Amygdala (tissue), 56 donors: ENCODE measurements around the gene ACTN4.
A peak's percentile ranks its signal among the peaks of the same experiment; 100 is the strongest.
"Not testable (repeated sequence)": the region's sequence is repeated elsewhere in the genome, so short reads cannot be mapped to it uniquely, and the experiment has no call there.

ENCODE experiments used
- DNase-seq, 56 donors: peaks; one replicate each; lab custom pipeline; 2025; lab: John Stamatoyannopoulos, UW

The ACTN4 gene

DNA sequence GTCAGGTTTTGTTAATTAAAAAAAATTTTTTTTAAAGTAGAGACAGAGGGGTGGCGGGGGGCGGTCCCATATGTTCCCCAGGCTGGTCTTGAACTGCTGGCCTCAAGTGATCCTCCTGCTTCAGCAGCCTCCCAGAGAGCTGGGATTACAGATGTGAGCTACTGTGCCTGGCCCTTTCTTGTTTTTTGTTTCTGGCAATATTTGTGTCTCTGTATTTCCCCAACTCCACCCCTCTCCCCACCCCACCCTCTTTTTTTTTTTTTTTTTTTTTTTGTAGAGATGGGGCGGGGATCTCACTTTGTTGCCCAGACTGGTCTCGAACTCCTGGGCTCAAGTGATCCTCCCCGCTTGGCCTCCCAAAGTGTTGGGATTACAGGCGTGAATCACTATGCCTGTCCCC, 97.4 kb downstream of the ACTN4 start:
- no peak for DNase-seq

- DNase-seq, result no peak
These were observed 97.9 kb downstream of the ACTN4 start for GRCh38 chr19:38745316-38745715.

DNA sequence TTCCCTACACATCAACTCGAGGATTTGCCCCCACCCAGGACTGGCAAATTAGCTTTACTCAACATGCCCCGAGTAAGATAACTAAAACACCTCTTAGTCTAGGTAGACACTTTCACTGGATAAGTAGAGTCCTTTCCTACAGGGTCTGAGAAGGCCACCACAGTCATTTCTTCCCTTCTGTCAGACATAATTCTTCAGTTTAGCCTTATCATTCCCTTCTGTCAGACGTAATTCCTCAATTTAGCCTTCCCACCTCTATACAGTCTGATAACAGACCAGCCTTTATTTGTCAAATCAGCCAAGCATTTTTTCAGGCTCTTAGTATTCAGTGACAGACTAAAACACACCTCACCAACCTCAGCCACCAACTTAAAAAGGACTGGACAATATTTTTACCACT, 106.3 kb downstream of the ACTN4 start:
- not testable (repeated sequence) for DNase-seq

DNA sequence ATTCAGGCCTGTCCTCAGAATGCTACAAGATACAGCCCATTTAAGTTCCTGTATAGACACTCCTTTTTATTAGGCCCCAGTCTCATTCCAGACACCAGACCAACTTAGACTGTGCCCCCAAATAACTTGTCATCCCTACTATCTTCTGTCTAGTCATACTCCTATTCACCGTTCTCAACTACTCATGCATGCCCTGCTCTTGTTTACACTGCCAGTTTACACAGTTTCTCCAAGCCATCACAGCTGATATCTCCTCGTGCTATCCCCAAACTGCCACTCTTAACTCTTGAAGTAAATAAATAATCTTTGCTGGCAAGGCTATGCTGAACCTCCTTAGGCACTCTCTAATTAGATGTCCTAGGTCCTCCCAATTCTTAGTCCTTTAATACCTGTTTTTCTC, 106.7 kb downstream of the ACTN4 start:
- not testable (repeated sequence) for DNase-seq

DNA sequence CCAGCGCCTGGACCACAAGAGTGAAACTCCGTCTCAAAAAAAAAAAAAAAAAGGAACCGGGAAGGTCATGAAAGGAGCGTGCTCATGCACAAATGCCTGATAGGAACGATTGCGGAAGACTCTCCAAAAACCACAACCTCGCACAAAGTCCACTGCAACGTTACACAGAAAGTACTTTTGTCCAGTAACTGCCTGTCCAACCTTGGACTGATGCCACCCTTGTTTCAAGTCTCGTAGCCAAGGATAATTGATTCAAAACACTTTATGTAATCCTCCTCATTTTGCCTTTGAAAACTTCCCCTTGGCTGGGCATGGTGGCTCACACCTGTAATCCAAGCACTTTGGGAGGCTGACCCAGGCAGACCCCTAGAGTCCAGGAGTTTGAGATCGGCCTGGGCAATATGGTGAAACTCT, 112.1 kb downstream of the ACTN4 start:
- no peak for DNase-seq

GRCh38 chr19:38760805-38761517, 113.5 kb downstream of the ACTN4 start:
- not testable (repeated sequence) for DNase-seq

GRCh38 chr19:38761884-38762389, 114.5 kb downstream of the ACTN4 start:
- DNase-seq, result not testable (repeated sequence)

- DNase-seq, result no peak
These were observed 116.4 kb downstream of the ACTN4 start for GRCh38 chr19:38763795-38764220.

GRCh38 chr19:38765214-38765613, 117.8 kb downstream of the ACTN4 start:
- DNase-seq, result no peak

DNA sequence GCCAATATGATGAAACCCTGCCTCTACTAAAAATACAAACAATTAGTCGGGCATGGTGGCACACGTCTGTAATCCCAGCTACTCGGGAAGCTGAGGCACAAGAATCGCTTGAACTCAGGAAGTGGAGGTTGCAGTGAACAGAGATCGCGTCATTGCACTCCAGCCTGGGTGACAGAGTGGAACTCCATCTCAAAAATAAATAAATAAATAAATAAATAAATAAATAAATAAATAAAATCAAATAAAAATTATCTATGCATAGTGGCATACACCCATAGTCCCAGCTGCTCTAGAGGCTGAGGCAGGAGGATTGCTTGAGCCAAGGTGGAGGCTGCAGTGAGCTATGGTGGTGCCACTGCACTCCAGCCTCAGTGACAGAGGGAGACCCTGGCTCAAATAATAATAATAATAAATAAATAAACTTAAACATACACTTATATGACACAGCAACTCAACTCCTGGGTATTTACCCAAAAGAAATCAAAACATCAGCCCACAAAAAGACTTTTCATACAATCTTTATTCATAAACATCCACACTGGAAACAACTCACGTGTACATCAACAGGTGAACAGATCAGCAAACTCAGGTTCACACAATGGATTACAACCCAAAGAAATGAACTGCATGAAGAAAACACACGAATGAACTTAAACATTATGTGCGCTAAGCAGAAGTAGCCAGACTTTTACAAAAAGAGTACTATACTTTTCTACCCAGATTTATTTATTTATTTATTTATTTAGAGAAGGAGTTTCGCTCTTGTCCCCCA, 119.0 kb downstream of the ACTN4 start:
- no peak for DNase-seq

- peak in 38 of 56 donors; percentile 2 to 79 (median 25) for DNase-seq
These were observed 122.3 kb downstream of the ACTN4 start for GRCh38 chr19:38769635-38770211.

- DNase-seq, result not testable (repeated sequence)
These were observed 122.9 kb downstream of the ACTN4 start for GRCh38 chr19:38770228-38770948.

- not testable (repeated sequence) for DNase-seq
These were observed 123.5 kb downstream of the ACTN4 start for GRCh38 chr19:38770949-38771275.

DNA sequence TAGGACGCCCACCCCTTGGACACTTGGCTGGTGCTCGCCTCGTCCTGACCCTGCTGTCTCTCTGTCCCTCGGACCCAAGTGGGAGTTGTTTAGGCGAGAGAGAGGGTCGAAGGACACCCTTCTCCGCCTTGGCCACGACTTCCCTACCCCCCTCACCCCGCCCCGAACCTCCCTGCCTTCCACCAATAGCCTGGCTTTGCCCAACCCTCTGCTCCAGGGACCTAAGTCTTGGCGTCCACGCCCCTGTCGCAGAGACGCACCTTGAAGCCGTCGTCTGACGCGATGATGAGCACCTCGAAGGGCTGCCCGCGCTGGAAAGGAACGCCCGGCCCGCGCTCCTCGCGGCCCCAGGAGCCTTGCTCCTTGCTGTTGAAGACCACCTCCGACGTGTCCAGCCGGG, 124.1 kb downstream of the ACTN4 start:
- not testable (repeated sequence) for DNase-seq

DNA sequence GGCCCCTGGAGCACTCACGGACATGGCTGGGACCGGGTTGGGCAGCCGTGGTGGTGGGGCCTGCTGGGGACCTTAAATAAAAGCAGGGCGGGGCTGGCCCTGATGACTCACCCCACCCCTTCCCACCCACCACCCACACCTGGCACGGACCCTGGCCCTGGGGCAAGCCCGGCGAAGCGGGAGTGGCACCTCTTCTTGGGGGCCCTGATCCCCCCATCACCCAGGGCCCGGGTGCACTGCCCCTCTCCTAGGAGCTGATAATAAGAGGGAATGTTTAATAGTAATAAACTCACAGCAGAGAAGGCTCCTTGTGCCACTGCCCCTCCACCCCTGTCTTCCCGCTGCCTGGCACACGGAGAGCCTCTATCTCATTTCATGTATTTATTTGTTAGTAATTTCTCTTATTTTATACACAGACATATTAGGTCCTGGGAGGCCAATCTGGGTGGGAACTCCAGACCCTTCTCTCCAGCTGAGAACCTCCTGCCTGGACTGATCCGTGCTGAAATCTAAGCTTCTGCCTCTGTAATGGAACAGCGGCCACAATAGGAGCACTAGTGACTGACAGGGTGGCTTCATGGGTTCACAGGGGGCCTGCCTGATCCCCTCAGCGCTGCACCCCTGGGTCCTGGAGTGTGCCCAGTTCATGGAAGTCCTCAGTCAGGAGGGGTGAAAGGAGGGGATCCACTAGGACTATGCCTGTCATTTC, 126.2 kb downstream of the ACTN4 start, which contains the start of gene LGALS7:
TSS of gene LGALS7 (minus strand) at position 49 of the 709 bp plus-strand sequence. CDS start at position 24, 25 bp downstream.
- no peak for DNase-seq

DNA sequence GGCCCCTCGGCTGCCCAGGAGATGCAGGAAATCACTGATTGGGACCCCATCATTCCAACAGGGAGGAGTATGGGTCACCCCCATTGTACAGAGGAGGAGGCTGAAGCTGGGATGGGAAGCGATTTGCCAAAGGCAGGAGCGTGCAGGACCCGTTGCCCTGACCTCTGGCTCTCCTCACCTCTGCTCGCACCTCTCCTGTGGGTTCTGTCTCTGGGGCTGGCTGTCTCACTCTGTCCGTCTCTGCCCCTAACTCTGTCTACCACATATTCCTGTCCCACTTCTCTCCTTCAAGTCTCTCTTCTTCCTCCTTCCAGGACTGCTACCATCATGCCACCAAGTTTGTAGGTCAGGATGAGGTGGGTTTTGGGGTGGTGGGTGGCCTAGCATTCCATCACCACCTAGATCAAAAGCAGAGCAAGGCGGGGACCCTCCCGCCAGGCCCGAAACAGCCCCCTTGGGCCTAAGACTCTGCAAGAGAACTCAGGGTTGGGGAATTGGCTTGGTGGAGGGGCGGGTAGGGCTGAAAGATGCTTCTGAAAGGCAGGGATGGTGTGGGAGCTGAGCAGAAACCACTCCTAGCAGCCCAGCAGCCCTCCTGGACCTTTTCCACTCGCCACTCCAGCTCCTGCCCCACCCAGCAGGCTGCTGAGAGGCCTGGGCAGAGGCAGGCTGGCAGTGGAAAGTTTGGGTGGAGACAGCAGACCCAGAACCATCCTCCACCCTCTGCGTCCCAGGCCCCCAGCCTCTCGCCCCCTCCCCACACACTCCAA, 126.9 kb downstream of the ACTN4 start:
- DNase-seq, result no peak

DNA sequence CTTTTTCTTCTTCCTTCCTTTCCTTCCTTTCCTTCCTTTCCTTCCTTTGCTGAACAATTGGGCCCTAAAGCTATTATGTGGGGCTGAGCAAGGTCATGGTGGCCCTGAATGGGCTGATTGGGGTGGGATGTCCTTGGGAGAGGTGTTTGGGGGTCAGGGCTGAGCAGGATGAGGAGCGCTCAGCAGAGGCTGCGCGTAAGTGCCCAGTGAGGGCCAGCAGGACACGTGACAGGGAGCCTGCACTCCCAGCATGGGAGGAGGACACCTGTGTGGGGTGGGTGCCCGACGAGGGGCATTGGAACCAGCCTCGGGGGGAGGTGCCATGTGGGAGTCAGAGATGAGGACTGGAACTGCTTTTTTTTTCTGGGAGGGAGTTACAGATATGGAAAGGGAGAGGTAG, 131.3 kb downstream of the ACTN4 start:
- no peak for DNase-seq

DNA sequence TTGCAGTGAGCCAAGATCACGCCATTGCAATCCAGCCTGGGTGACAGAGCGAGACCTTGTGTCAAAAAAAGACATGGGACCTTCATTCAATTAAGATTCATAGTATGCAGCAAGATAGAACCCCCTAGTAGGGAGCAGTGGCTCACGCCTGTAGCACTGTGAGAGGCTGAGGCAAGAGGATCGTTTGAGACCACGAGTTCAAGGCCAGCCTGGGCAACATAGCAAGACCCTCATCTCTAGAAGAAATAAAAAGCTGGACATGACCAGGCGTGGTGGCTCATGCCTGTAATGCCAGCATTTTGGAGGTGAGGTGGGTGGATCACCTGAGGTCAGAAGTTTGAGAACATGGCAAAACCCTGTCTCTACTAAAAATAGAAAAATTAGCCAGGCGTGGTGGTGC, 133.0 kb downstream of the ACTN4 start:
- no peak for DNase-seq

GRCh38 chr19:38781058-38781457, 133.6 kb downstream of the ACTN4 start:
- DNase-seq, result no peak
